Stimulated activated effector memory CD8-positive, alpha-beta T cell treated with anti-CD3 and anti-CD28 coated beads, Interleukin-12 subunit alpha, Interleukin-12 subunit beta, amount 100 ng/mL, for 72 hours (primary cell): ENCODE data around the gene RAB21.

Experiments used
- ATAC-seq: fragments of 150-1000 bp; cut with Tn5 transposase; 2 replicates; pipeline ENCODE4 v1.10.0; 2021
- DNase-seq, 2 donors: peaks; one replicate each; pipeline ENCODE4 v3.0.0; 2021 to 2022; ENCODE audit warnings: low spot score in 2 of 2
- H3K27ac Mint-ChIP-seq: one replicate; pipeline ENCODE4 v1.8.0; 2022; ENCODE audit warnings: mild to moderate bottlenecking, mixed read lengths
- H3K36me3 Mint-ChIP-seq: one replicate; pipeline ENCODE4 v1.8.0; 2022; ENCODE audit warnings: mild to moderate bottlenecking, mixed read lengths
- H3K4me1 Mint-ChIP-seq: one replicate; pipeline ENCODE4 v1.8.0; 2022; ENCODE audit warnings: mixed read lengths
- H3K4me3 Mint-ChIP-seq: one replicate; pipeline ENCODE4 v1.8.0; 2022; ENCODE audit warnings: mild to moderate bottlenecking, mixed read lengths
- H3K9me3 Mint-ChIP-seq: one replicate; pipeline ENCODE4 v1.8.0; 2022; ENCODE audit warnings: mixed read lengths

The RAB21 gene

GRCh38 chr12:71754461-71755145, at the start of gene RAB21:
TSS of gene RAB21 (plus strand) at chr12:71754863. CDS start at chr12:71755130, 267 bp downstream.
- peaks cover 50% of the 10 kb centered on the region for H3K36me3 Mint-ChIP-seq
- ATAC-seq (peak; percentile 96), DNase-seq (peak; percentile 95 to 99)
- H3K27ac Mint-ChIP-seq: peak within 1 kb of the TSS; percentile 95
- H3K4me1 Mint-ChIP-seq: peaks cover 26% of the 10 kb centered on the region
- H3K9me3 Mint-ChIP-seq: no peaks in the 10 kb centered on the region
- peak within 1 kb of the TSS; percentile 81 for H3K4me3 Mint-ChIP-seq

- no peak for ATAC-seq
- DNase-seq: no peak
- Mint-ChIP-seq H3K4me1 (no peaks in the 10 kb centered on the region), H3K4me3 (no peak overlapping the region), H3K36me3 (peaks cover 20% of the 10 kb centered on the region), H3K27ac (no peak overlapping the region), H3K9me3 (no peaks in the 10 kb centered on the region)
Observed at GRCh38 chr12:71704920-71705319, 49.7 kb upstream of the RAB21 start.

- Mint-ChIP-seq H3K9me3 (peaks cover 16% of the 10 kb centered on the region), H3K27ac (no peak overlapping the region), H3K36me3 (peaks cover 6% of the 10 kb centered on the region), H3K4me1 (no peaks in the 10 kb centered on the region), H3K4me3 (no peak overlapping the region)
- no peak for ATAC-seq
- no peak for DNase-seq
Observed at GRCh38 chr12:71708658-71709057, 46.0 kb upstream of the RAB21 start.

GRCh38 chr12:71710276-71711125, 44.2 kb upstream of the RAB21 start:
- Mint-ChIP-seq H3K4me1 (no peaks in the 10 kb centered on the region), H3K4me3 (no peak overlapping the region), H3K27ac (no peak overlapping the region), H3K9me3 (peaks cover 21% of the 10 kb centered on the region), H3K36me3 (no peaks in the 10 kb centered on the region)
- ATAC-seq: peak; percentile 67
- no peak for DNase-seq

GRCh38 chr12:71718611-71719010, 36.1 kb upstream of the RAB21 start:
- ATAC-seq (no peak), DNase-seq (no peak)
- Mint-ChIP-seq H3K4me3 (no peak overlapping the region), H3K9me3 (peaks cover 10% of the 10 kb centered on the region), H3K36me3 (no peaks in the 10 kb centered on the region), H3K27ac (no peak overlapping the region), H3K4me1 (no peaks in the 10 kb centered on the region)

- no peak overlapping the region for H3K4me3 Mint-ChIP-seq
- ATAC-seq: no peak
- no peaks in the 10 kb centered on the region for H3K36me3 Mint-ChIP-seq
- no peak for DNase-seq
- H3K27ac Mint-ChIP-seq: no peak overlapping the region
- peaks cover 5% of the 10 kb centered on the region for H3K9me3 Mint-ChIP-seq
- no peaks in the 10 kb centered on the region for H3K4me1 Mint-ChIP-seq
Observed at GRCh38 chr12:71719647-71720370, 34.9 kb upstream of the RAB21 start.

- DNase-seq (no peak), ATAC-seq (no peak)
- Mint-ChIP-seq H3K36me3 (no peaks in the 10 kb centered on the region), H3K4me3 (no peak overlapping the region), H3K4me1 (no peaks in the 10 kb centered on the region), H3K27ac (no peak overlapping the region), H3K9me3 (no peaks in the 10 kb centered on the region)
Observed at GRCh38 chr12:71721783-71722505, 32.7 kb upstream of the RAB21 start.

GRCh38 chr12:71725011-71725410, 29.7 kb upstream of the RAB21 start:
- Mint-ChIP-seq H3K4me1 (no peaks in the 10 kb centered on the region), H3K36me3 (no peaks in the 10 kb centered on the region), H3K4me3 (no peak overlapping the region), H3K9me3 (no peaks in the 10 kb centered on the region), H3K27ac (no peak overlapping the region)
- DNase-seq (no peak), ATAC-seq (no peak)

GRCh38 chr12:71726548-71726947, 28.1 kb upstream of the RAB21 start:
- no peak overlapping the region for H3K4me3 Mint-ChIP-seq
- no peak for ATAC-seq
- no peak overlapping the region for H3K27ac Mint-ChIP-seq
- no peaks in the 10 kb centered on the region for H3K4me1 Mint-ChIP-seq
- H3K36me3 Mint-ChIP-seq: no peaks in the 10 kb centered on the region
- DNase-seq: no peak
- H3K9me3 Mint-ChIP-seq: no peaks in the 10 kb centered on the region

- Mint-ChIP-seq H3K27ac (no peak overlapping the region), H3K9me3 (no peaks in the 10 kb centered on the region), H3K36me3 (no peaks in the 10 kb centered on the region), H3K4me3 (no peak overlapping the region), H3K4me1 (no peaks in the 10 kb centered on the region)
- no peak for DNase-seq
- ATAC-seq: peak; percentile 73
Observed at GRCh38 chr12:71727958-71728357, 26.7 kb upstream of the RAB21 start.

- Mint-ChIP-seq H3K9me3 (no peaks in the 10 kb centered on the region), H3K4me1 (no peaks in the 10 kb centered on the region), H3K4me3 (no peak overlapping the region), H3K27ac (no peak overlapping the region), H3K36me3 (no peaks in the 10 kb centered on the region)
- DNase-seq (no peak), ATAC-seq (no peak)
Observed at GRCh38 chr12:71730936-71731335, 23.7 kb upstream of the RAB21 start.

- no peak for DNase-seq
- no peaks in the 10 kb centered on the region for H3K36me3 Mint-ChIP-seq
- H3K4me3 Mint-ChIP-seq: no peak overlapping the region
- ATAC-seq: no peak
- no peaks in the 10 kb centered on the region for H3K4me1 Mint-ChIP-seq
- H3K27ac Mint-ChIP-seq: no peak overlapping the region
- no peaks in the 10 kb centered on the region for H3K9me3 Mint-ChIP-seq
Observed at GRCh38 chr12:71731439-71732356, 23.0 kb upstream of the RAB21 start.

GRCh38 chr12:71732357-71732712, 22.3 kb upstream of the RAB21 start:
- Mint-ChIP-seq H3K27ac (no peak overlapping the region), H3K4me3 (no peak overlapping the region), H3K36me3 (no peaks in the 10 kb centered on the region), H3K9me3 (no peaks in the 10 kb centered on the region), H3K4me1 (no peaks in the 10 kb centered on the region)
- no peak for DNase-seq
- ATAC-seq: no peak

GRCh38 chr12:71737197-71737596, 17.5 kb upstream of the RAB21 start:
- Mint-ChIP-seq H3K9me3 (no peaks in the 10 kb centered on the region), H3K27ac (no peak overlapping the region), H3K4me1 (no peaks in the 10 kb centered on the region), H3K4me3 (no peak overlapping the region), H3K36me3 (no peaks in the 10 kb centered on the region)
- ATAC-seq (no peak), DNase-seq (no peak)
